Stimulated activated CD4-positive, alpha-beta T cell treated with anti-CD3 and anti-CD28 coated beads, TNF-alpha, amount 100 ng/mL, for 1 hour (primary cell): ENCODE data around the gene NPW.

Experiments
- DNase-seq, 3 donors: peaks; one replicate each; pipeline ENCODE4 v3.0.0-alpha.2; 2020; ENCODE audit warnings: low read depth in 3 of 3, low spot score in 1 of 3

Gene NPW

DNA sequence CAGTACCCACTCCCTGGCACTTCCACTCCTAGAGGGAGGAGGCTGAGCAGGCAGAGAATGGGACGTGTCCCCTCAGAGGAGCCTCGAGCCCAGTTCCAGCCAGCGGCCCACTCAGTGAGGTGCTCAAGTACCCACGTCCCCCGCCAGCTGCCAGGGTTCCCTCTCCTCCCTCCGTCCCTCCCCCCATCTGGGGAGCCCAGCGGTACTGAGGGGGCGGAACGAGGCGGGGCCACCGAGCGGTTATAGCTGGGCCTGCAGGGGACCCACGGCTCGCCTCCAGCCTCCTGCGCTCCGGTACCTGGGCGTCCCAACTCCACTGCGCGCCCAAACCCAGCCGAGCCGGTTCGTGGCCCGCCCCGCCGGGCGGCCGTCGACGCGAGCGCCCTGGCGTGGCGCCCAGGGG is at the start of gene NPW:
Gene NPW, plus strand, starts transcription at position 268 of the 403 bp plus-strand sequence.
- DNase-seq: peak in 1 of 3 donors; percentile 21

- DNase-seq: peak; percentile 89 to 95 (median 94)
Measured at GRCh38 chr16:1971796-1972489, 47.6 kb upstream of the NPW start, which contains the start of gene TBL3. Gene TBL3 (plus strand): TSS chr16:1972053. CDS start chr16:1972165, 112 bp downstream.

GRCh38 chr16:1972490-1972877 is 47.1 kb upstream of the NPW start:
- DNase-seq: no peak

DNA sequence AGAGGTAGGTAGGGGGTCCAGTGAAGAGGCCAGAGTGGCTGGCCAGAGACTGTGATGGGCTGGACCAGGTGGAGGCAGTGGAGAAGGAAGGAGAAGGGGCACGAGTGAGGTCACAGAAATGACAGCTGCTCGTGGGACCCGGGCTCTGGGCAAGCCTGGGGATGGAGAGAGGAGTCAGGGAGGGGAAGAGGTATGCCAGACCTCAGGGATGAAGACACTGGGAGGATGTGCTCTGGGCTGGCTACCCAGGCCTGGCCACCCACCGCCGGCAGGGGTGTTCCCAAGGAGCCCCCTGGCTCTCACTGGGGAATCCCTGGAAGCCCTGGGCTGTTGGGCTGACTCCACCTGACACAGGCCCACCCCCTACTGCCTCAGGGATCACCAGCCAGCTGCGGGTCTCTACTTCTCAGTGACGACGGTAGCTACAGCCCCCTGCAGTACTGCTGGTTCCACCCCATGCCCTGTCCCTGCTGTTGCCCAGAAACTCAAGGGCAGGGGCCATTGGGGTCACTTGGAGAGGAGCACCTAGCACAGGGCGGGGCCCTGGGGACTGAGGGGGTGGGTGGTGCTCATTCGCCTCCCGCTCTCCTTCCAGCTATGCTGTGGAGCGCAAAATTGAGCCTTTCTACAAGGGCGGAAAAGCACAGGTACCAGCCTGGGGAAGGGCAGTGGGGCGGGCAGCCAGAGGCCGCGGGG is 46.0 kb upstream of the NPW start:
- no peak for DNase-seq

DNA sequence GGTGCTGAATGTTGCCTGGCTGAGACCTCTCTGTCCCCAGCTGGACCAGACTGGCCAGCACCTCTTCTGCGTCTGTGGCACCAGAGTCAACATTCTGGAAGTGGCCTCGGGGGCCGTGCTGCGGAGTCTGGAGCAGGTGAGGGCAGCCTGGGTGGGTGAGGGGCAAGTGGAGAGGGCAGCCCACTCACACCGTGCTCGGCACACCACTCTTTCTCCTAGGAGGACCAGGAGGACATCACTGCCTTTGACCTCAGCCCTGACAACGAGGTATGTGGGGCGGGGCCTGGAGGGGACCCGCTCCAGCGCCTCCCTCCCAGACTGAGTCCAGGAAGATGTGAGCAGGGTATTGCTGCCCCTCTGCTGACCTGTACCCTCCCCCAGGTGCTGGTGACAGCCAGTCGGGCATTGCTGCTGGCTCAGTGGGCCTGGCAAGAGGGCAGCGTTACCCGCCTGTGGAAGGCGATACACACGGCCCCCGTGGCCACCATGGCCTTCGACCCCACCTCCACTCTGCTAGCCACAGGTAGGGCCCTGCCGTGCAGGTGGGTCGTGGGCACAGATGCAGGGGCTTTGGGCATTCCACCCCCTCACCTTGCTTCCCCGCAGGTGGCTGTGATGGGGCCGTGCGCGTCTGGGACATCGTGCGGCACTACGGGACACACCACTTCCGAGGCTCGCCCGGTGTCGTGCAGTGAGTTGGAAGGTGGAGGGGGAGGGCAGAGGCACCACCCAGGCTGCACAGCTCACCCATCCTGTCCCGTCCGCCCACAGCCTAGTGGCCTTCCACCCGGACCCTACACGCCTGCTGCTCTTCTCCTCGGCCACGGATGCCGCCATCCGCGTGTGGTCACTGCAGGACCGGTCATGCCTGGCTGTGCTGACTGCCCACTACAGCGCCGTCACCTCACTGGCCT is 45.2 kb upstream of the NPW start:
- no peak for DNase-seq

DNA sequence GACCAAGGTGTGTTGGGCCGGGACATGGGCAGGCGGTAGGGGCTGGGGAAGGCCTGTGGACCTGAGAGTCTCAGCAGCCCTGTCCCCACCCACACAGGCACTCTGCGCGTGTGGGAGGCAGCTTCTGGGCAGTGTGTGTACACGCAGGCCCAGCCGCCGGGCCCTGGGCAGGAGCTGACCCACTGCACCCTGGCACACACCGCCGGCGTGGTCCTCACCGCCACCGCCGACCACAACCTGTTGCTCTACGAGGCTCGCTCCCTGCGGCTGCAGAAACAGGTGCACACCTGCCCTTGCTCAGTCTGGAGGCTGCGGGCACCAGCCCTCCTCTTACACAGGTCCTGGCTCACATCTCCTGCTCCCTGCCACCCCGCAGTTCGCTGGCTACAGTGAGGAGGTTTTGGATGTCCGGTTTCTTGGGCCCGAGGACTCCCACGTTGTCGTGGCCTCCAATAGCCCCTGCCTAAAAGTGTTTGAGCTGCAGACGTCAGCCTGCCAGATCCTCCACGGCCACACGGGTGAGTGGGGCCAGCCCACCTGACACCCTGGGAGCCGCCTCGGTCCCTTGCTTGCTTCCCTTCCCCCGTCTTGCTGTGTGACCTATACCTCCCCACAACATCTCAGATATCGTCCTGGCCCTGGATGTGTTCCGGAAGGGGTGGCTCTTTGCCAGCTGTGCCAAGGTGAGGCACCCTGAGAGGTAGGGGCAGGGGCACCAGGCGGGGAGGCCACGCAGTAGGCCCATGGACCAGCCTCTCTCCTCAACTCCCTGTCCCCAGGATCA is 44.0 kb upstream of the NPW start:
- no peak for DNase-seq

DNA sequence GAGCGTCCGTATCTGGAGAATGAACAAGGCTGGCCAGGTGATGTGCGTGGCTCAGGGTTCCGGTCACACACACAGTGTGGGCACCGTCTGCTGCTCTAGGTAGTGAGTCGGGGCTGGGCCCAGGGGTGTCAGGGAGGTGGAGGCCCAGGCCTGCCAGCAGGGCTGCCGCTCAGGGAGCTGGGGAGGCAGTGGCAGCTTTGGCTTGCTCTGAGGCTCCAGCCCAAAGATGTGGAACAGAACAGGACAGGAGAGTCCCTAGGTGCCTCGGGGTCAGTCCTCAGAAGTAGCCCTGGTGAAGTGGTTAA is 43.4 kb upstream of the NPW start:
- DNase-seq: no peak

DNA sequence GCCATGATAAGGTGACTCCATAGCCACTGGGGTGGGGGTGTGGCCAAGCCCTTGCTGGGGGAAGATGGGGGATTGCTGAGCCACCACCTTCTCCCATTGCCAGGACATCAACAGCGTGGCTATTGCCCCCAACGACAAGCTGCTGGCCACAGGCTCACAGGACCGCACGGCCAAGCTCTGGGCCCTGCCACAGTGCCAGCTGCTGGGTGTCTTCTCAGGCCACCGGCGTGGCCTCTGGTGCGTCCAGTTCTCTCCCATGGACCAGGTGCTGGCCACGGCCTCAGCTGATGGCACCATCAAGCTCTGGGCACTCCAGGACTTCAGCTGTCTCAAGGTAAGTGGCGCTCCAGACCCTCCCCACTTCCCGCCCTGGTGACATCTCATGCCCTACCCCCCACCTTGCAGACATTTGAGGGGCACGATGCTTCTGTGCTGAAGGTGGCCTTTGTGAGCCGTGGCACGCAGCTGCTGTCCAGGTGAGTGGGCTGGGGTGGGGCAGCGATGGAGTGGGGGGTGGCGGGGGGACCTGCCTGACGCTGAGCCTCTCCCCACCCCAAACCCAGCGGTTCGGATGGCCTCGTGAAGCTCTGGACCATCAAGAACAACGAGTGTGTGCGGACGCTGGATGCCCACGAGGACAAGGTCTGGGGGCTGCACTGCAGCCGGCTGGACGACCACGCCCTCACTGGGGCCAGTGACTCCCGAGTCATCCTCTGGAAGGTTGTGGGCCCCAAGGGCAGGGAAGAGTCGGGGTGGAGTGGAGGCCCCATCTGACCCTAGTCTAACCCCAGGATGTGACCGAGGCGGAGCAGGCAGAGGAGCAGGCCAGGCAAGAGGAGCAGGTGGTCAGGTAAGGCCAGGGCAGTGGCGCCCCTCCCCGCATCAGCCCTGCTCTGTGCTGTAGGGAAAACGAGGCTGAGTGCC is 42.4 kb upstream of the NPW start:
- no peak for DNase-seq

DNA sequence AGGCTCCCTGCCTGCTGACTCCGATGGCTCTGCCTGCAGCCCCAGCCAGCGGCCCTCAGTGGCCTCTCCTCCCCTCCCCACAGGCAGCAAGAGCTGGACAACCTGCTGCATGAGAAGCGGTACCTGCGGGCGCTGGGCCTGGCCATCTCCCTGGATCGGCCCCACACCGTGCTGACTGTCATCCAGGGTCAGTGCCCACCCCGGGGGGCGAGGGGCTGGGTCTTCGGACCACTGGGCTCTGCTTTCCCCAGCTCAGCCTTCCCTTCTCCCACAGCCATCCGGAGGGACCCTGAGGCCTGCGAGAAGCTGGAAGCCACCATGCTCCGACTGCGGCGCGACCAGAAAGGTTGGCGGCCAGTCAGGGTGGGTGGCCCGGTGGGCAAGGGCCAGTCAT is 41.7 kb upstream of the NPW start:
- DNase-seq: no peak

- no peak for DNase-seq
Measured at GRCh38 chr16:1978476-1979120, 41.0 kb upstream of the NPW start.

GRCh38 chr16:1979271-1980029 is 40.1 kb upstream of the NPW start:
- DNase-seq: no peak

GRCh38 chr16:1980030-1980769 is 39.4 kb upstream of the NPW start:
- DNase-seq: no peak

DNA sequence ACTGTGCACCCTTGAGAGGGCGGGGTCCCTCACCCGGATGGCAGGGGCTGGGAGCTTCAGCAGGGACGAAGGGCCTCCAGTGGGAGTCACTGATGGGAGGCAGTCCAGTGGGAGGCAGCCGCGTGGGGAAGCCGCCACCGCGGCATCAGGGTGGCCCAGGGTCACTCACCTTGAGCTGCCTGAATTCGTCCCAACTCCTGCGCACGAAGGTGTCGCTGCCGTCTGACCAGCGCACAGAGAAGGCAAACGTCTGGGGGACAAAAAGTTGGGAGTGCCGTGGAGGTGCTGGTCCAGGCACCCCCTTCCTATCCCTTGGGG is 38.9 kb upstream of the NPW start:
- no peak for DNase-seq

DNA sequence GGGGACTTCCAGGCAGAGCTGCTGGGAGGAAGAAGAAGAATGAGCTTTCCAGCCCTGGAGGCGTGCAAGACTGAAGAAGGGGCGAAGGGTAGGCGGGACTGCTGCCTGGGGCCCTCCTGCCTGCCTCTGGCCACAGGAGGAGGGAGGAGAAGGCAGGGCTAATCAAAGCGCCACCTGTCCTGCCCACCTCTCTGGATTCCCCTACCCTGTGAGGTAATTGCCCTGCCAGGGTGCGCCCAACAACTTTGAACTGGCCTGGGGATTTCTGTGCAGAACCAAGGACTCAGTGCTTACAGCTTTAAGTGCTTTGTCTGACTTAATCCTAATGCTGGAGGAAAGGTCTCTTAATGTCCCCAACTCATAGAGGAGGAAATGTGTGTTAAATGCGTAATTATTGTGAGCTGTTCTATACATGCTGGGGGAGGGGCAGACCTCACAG is 38.2 kb upstream of the NPW start, which contains the start of gene NOXO1:
Gene NOXO1, minus strand, starts transcription at position 72 of the 439 bp plus-strand sequence. CDS start 290 bp downstream, outside the sequence.
- DNase-seq: no peak

- no peak for DNase-seq
Measured at GRCh38 chr16:1982013-1982433, 37.6 kb upstream of the NPW start.

GRCh38 chr16:1982991-1983543 is 36.5 kb upstream of the NPW start:
- DNase-seq: no peak

DNA sequence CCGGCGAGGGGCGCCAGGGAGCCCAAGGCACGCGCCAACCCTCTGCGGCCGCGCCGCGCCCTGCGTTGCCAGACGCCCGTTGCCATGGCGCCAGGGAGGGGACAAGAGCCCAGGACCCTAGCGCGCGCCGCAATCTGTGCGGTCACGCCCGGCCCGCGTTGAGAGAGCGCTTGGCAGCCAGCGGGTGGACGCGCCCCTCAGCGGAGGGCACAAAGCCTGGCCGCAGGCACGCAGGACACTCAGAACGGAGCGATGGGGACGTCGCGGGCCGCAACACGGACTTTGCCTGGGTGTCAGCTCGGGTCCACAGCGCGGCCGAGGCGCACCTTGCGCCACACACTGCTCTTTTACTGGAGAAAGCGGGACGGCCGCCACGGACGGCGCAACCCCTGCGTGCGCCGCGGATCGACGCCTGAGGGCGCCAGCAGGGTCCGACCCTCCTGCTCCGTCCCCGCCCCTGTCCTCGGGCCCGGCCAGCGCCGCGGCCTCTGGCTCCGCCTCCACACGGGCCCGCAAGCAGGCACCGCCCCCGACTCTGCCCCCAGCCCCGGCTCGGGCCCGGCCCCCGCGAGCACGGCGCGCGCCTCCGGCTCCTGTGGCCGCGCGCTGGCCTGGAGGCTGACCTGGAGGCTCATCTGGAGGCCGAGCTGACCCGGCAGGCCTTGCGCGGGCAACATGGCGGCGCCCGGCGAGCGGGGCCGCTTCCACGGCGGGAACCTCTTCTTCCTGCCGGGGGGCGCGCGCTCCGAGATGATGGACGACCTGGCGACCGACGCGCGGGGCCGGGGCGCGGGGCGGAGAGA is 35.8 kb upstream of the NPW start, which contains the start of gene GFER:
Gene GFER, plus strand, starts transcription at position 650 of the 803 bp plus-strand sequence. Its CDS starts 26 bp downstream, at position 676.
- DNase-seq: no peak
